T follicular helper cell (primary cell): ENCODE measurements around the gene TRPM3.
"Not testable (repeated sequence)": the region's sequence is repeated elsewhere in the genome, so short reads cannot be mapped to it uniquely, and the experiment has no call there.

Source experiments
- DNase-seq: peaks from one replicate; pipeline ENCODE4 v3.0.0-alpha.2; 2020; ENCODE audit warnings: low read depth

TRPM3 gene

DNA sequence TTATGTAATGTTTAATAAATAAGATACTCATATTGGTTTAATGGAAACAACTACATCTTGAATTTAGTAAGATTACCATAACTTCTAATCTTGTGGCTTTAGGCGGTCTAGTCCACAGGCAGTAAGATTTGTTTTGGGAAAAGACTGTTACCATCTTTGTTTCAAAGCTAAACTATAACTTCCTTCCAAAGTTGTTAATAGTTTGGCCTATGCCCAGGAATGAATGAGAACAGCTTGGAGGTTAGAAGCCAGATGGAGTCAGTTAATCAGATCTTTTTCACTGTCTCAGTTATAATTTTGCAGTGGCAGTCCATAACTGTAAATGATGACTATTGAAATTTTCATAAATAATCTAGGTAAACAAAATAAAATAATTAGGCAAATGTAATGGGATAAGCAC, 465.1 kb downstream of the TRPM3 start:
- DNase-seq: no peak

DNA sequence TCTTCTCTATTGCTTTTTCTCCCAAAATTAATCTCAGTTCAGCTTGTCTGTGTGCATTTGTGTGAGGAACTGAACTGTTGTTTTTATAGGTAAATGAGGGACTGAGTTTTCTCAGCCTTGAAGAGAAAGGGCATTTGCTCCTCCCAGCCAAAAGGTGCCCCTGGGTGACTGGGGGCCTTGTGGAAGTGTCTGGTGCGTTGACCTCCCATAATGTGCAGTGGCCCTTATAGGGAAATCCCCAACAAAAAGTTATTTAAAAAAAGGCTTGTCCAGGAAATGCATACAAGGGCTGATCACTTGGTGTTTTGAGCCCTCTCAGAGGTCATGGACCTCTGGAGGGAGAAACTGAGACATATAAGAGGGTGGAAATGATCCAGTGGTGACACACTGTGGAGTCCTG, 467.3 kb downstream of the TRPM3 start:
- no peak for DNase-seq

DNA sequence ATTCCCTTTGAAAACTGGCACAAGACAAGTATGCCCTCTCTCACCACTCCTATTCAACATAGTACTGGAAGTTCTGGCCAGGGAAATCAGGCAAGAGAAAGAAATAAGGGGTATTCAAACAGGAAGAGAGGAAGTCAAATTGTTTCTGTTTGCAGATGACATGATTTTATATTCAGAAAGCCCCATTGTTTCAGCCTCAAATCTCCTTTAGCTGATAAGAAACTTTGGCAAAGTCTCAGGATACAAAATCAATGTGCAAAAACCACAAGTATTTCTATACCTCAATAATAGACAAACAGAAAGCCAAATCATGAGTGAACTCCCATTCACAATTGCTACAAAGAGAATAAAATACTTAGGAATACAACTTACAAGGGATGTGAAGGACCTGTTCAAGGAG, 476.8 kb downstream of the TRPM3 start:
- DNase-seq: not testable (repeated sequence)

DNA sequence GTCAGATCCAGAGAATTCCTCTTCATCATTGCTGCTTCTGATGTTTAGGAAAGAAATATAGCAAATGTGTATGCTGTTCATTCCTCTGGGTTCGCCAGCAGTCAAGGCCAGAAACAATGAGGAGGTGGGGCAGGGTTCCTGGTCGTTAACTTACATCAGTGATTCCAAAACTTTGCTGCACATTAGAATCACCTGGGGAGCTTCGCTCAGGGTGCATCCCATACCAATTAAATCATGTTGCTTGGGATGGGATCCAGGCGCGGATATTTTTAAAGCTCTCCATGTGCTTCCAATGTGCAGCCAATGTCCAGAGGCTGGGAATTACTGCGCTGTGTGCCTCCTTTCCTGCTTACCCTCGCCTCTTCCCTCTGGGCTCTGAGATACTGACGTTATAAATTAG, 479.1 kb downstream of the TRPM3 start:
- no peak for DNase-seq

DNA sequence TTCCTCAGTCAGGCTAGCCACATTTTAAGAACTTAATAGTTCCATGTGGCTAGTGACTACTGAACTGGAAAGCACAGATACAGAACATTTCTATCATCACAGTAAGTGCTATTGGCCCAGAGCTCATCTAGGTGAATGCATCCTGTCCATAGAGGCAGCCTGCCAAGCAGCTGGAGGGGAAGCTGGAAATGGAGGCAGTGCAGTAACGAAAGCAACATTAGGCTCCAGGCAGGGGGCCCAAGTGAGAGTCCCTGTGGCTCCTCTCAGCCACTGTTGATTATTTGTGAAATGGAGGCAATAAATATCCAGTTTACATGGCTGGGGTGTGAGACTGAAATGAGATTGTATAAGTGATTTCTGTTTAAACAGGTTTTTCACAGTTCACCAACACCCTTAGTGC, 479.8 kb downstream of the TRPM3 start:
- DNase-seq: no peak

DNA sequence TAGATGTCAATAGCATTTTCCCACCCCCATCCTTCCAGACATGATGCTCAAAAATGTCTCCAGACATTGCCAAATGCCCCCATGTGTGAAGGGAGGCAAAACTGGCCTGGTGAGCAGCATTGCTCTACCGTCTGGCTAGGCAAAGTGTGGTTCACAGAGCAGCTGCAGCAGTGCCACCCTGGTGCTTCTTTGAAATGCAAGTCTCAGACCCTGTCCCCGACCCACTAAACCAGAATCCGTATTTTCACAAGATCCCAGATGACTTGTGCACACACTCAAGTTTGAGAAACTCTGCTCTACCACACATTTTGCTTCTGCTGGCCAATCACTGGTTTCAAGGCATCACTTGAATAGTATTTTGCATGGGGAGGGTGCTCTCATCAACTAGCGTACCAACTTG, 480.4 kb downstream of the TRPM3 start:
- no peak for DNase-seq

DNA sequence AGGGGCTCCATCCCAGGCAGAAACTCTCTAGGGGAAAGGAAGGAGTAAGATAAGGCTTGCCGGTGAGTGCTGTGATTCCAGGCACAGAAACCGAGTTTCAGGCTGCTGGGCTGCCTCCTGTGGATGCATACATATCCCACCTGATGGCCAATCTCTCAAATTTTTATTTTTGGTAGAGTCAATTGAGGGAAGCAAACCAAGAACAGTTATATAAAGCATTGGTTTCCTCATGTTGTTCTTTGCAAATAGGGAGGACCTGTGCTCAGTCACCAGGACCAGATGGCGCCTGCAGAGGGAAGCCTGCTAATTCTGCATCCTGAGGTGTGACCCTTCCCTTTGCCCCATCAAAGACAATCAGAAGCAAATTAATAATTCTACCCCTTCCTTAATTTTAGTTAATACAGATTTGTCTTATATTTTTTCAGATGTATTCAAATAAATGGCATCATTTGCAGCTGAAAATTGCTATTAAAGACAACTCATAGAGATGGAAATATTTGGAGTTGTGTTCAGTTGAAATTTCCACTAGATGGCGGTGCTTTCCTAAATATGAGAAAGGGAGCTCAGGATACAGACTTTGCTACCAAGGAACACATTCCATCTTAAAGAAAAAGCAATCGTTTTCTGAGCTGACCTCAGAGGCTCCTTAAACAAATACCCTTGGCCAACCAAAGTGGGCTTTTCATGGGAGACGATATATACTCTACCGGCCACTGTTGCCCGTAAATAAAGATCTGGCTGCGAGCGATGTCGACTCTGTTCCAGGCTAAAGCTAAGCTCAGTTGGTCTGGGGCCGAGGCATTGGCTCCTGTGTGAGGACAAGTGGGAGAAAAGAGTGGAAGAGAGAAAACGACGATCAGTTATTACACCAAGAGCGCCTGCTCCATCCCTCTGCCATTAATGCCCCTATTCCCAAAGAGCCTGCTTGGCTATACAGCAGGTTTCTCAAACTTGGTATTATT, 481.3 kb downstream of the TRPM3 start:
- no peak for DNase-seq

DNA sequence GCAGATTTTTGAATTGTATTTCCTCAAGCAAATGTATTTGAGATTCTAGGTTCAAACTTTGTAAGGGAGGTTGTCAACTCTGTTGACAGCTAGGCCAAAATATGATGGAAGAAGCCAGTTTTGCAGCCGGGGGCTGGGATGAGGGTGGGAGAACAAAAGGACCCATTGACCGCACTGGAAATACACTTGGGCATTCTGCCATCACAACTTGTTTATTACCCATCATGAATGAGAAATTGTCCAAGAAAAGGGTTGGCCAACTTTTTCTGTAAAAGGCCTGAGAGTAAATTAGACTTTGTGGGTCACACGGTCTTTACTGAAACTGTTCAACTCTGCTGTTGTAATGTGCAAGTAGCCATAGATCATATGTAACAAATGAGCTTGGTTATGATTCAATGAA, 485.6 kb downstream of the TRPM3 start:
- no peak for DNase-seq

DNA sequence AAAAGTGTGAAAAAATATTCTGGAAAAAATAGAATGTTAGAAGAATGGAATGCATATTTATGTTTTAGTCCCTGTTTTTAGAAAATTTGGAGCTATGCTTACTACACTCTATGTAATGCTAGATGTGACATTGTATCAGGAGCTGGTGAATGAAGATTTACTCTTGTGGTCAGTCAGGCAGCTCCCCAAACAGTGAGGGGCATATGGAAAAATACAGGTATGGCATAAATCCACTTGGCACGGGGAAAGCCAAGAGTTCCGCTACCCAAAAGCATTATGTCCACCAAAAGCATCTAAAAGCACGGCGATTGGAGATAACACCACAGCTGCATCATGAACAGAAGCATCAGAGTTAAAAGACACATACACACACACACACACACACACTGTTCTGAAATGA, 486.7 kb downstream of the TRPM3 start:
- DNase-seq: no peak

DNA sequence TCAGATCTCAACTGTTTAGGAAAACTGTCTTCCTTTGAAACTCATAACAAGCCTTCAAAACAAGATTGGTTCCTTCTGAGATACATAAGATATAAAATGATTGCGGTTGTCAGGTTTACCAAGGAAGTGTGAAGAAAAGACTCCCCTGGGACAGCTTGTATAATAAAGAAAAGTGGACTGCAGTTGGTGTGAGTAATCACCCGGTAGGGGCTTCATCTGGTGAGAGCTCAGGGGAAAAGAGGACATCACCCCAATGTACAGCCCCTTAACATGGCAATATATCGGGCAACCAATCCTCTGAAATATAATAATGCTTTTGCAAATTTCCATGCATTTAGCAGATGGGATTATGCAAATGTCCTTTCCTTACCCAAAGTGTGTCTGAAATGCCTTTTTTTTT, 490.4 kb downstream of the TRPM3 start:
- DNase-seq: no peak

DNA sequence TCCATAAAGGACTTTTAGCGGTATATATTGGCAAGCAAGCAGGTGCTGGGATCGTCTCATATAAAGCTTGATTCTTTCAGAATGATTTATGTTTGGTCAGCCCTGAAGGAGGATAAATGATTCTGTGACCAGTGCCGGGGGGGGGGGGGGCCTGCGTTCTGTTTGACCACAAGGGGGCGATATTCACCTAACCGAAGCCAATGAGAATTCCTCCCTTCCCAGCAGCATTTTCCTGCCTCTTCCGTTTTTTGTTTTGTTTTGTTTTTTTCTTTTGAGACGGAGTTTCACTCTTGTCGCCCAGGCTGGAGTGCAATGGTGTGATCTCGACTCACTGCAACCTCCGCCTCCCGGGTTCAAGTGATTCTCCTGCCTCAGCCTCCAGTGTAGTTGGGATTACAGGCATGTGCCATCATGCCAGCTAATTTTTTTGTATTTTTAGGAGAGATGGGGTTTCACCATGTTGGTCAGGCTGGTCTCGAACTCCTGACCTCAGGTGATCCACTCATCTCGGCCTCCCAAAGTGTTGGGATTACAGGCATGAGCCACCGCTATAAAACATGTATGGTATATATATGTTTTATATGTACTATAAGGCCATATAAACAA, 492.2 kb downstream of the TRPM3 start:
- not testable (repeated sequence) for DNase-seq

DNA sequence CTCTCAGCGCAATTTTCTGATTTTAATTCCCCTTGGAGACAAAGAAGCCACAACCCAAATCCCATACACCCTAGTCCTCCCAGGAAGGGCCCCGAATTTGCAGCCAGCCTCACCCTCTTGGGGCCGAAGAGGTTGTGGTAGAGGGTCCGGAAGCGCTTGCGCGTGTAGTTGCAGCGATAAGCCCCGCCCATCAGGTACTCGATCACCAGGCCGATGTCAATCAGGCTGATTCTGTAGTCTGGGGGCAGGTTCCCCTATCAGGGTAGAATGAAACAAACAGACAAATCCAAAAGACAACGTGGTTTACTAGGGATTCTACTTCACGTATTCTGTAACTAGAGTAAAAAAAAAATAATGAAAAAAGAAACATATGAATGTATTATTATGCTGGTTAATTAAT, 496.3 kb downstream of the TRPM3 start:
- DNase-seq: no peak

DNA sequence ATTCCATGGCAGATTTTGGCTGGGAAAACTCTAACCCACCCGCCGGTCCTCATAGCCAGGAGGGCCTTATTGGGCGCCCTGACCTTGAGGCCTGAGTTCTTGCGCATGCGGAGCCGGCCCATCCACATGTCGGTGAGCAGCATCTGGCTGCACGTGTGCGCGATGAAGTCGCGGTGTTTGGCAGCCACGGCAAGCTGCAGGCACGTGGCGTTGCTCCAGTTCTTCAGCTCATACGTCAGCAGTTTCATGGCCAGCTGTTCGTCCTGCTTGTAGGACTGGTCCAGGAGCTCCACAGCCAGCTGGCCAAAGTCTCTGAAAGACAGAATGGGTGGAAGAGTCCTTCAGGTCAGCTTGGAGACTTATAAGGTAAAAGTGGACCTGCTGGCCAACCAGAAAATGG, 502.6 kb downstream of the TRPM3 start:
- DNase-seq: no peak

DNA sequence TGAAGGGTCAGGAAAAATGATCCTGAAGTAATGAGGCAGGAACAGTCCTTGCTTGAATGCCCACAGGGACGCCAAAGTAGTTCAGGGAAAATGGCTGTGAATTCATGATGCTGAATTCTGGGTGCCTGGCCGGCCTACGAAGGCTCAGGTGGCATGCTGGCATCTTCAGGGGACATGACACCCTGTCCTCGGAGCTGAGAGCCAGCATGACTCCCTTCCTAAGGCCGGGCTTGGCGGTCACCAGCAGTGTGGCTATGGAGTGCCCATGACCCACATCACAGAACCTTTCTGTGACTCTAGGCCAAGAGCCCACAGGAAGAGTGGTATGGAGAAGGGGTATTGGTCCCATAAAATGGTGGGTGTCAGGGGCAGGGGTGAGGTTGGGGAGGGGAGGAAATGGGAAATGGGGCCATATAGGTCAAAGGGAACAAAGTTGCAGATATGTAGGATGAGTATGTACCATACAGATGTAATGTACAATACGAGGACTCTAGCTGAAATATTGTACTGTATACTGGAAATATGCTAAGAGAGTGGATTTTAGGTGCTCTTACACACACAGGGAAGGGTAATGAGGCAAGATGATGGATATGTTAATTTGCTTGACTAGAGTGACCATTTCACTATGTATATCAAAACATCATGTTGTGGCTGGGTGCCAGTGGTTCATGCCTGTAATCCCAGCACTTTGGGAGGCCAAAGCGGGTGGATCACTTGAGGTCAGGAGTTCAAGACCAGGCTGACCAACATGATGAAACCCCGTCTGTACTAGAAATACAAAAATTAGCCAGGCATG, 504.2 kb downstream of the TRPM3 start:
- no peak for DNase-seq

DNA sequence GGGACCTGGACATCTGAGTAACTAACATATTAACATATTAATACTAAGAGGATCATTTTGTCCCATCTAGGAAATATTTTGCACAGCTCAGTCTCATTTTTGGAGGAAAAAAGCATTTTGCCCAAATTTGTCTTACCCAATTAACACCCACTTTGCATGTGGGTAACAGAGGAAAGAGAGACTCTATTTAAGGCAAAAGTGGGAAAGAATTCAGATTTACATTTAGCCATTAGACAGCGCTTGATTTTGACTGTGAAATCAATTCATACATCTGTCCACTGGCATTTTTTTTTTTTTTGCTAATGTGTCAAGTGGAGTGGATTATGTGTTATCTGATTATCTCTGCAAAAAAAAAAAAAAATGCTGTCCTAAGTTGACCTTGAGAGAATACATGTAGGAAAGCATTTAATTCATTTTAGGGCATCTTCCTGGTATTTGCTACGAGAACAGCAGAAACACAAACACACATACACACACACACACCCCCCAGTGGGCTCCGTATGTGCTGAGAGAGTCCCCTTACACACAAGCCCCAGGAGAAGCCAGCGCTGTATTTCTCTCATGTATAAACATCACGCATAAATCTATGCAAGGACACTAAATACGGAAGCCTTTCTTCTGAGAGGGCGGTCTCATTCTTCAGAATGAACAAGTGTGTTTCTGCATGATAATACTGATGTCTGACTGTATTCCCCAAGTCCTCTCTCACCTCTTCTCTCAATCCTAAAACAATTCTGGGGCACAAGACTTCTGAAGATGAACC, 505.0 kb downstream of the TRPM3 start:
- no peak for DNase-seq

DNA sequence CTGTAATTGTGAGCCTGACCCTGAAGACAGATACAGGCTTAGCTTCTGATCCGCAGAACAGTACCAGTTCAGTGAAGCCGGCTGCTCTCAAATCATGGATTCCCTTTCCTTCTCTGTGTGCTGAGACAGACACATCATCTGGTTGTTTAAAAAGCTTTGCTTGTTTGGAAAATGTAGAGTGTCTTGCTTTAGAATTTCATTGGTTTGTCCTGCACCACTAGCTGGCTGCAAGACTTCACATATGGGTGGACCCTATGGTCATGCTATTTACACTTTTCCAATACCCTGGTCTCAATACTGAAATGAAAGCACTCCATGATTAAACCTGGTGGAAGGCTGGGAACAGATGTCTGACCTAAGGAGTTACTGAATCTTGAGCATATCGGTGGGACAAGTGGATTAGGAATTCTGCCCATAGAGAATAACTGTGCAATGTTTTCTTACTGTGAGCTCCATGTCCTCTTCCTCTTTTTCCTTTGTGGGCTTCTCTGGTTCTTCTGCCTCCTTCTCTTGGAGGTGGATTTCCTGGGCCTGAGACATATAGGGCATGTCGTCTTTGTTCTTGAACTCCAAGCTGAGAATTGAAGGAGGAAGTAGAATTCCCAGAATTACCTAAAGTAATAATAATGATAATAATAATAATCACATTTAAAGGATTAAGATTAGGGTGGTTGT, 505.8 kb downstream of the TRPM3 start:
- no peak for DNase-seq

DNA sequence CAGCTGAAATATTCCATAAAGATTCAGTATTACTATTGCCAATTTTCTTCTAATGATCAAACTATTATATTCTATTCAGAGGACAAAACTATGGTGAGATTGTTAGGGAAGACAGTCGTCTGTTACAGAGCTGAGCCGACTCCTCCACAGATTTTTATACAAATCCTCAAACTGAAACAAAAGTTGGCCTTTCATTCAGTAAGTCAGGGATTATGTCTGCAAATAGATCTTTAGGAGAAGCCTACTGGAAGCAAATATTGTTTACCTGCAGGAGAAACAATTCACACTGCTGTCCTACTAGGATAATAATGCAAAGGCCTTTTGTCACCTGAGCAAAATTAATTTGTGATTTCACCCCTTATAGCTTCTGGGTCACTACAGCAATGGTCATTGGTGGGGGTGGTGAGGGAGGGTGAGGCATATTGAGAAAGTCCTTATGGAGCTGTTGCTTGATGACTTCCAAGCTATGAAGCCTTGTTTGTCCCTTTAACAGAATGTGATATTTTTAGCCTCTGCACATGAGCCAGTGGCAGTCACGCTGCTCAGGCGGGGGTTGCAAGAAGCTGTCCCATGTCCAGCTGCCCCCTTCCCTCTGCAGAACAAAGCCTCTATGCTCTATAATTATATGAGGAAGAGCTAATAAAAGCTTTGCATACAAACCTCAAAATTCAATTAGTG, 506.5 kb downstream of the TRPM3 start:
- DNase-seq: no peak

DNA sequence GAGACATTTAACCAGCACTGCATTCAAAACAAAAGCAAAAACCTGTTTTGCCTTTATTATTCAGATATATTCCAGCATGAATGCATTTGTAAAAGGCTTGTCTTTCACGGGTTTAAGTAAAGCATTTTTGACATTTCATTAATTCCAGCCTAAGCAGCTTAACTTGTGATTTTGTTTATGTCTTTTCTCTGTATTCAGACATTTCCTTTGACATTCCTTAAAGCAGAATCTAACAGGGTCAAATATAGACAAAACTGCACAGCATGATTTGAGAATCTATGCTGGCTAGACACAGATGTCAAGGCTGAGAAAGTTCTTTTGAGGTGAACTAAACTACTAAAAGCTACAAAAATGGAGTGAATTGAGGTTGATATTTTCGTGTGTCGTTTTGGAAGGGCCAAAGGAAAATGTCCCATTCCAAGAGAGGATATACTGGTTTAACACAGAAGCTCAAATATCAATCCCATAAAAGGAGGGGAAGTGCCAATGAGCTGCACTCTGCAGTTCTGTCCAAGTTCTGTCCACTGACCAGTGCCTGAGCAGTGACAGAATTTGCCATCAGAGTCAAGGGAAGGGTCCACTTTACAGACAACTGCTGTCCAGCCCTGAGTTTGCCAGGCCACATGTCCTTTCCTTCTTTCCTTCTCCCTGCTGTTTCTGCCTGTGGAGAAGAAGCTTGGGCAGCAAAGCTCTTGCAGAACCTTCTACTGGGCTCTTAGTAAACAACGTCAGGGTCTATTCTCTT, 508.2 kb downstream of the TRPM3 start:
- no peak for DNase-seq

DNA sequence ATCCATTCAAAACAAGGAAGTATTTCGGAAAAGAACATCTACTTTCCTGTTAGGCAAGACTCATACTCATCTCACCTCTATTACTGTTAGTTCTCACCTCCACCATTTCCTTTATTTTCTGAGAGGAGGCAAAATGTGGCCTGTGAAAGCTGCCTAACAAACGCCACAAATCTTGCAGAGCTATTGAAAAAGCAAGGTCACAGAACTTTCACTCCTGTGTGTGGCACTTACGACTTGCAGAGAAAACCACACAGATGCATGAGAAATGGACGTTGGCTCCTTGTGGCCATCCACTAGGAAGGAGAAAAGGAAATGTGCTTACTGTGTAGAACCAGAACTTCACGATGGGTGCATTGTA, 511.2 kb downstream of the TRPM3 start:
- no peak for DNase-seq
